CD4-positive, CD25-positive, alpha-beta regulatory T cell (primary cell): ENCODE results near the gene KRTAP22-1. TPM values are rescaled to one million over a fixed set of nuclear protein-coding genes. Genes with fewer than 3 reads are reported as not detected.

Source experiments
- ATAC-seq, 2 donors: fragments of 150-1000 bp; cut with Tn5 transposase; one replicate each; pipeline ENCODE4 v1.10.0; 2021; ENCODE audit warnings: low read depth in 2 of 2, moderate number of reproducible peaks in 2 of 2, moderate library complexity in 1 of 2
- DNase-seq, 3 donors: peaks; one replicate each; pipeline versions ENCODE4 v3.0.0 to v3.0.0-alpha.2; 2012 to 2022; ENCODE audit warnings: mixed read lengths in 1 of 3
- H3K27ac ChIP-seq: one replicate; pipeline ENCODE4 v1.7.0; 2013; ENCODE audit warnings: mild to moderate bottlenecking, low read length; ENCODE audit not compliant: insufficient read depth, poor library complexity, severe bottlenecking
- H3K27me3 ChIP-seq: one replicate; pipeline ENCODE4 v1.7.0; 2013; ENCODE audit warnings: low read length; ENCODE audit not compliant: control insufficient read depth, insufficient read depth
- H3K36me3 ChIP-seq: one replicate; pipeline ENCODE4 v1.7.0; 2013; ENCODE audit warnings: mild to moderate bottlenecking, low read length, moderate library complexity; ENCODE audit not compliant: control insufficient read depth, insufficient read depth
- H3K4me1 ChIP-seq: 2 replicates; pipeline ENCODE4 v1.7.0; 2013; ENCODE audit warnings: mild to moderate bottlenecking, low read length; ENCODE audit not compliant: insufficient read depth, control insufficient read depth, poor library complexity, severe bottlenecking
- H3K4me3 ChIP-seq: one replicate; pipeline ENCODE4 v1.7.0; 2013; ENCODE audit warnings: low read depth, mild to moderate bottlenecking, low read length, moderate library complexity
- H3K9me3 ChIP-seq, 2 experiments: 1 replicate in 1 of 2; 2 replicates in 1 of 2; pipeline ENCODE4 v1.7.0; 2013; ENCODE audit warnings: low read length in 2 of 2, mild to moderate bottlenecking in 1 of 2, moderate library complexity in 1 of 2; ENCODE audit not compliant: control insufficient read depth in 2 of 2
- H3K27ac Mint-ChIP-seq, 3 donors: one replicate each; pipeline ENCODE4 v1.8.0; 2020 to 2022; ENCODE audit warnings: mild to moderate bottlenecking in 3 of 3, mixed read lengths in 3 of 3, moderate library complexity in 2 of 3
- H3K27me3 Mint-ChIP-seq: one replicate; pipeline ENCODE4 v1.8.0; 2022; ENCODE audit warnings: mild to moderate bottlenecking, mixed read lengths
- H3K36me3 Mint-ChIP-seq: one replicate; pipeline ENCODE4 v1.8.0; 2020; ENCODE audit warnings: mixed read lengths
- H3K4me1 Mint-ChIP-seq, 4 donors: one replicate each; pipeline ENCODE4 v1.8.0; 2020 to 2022; ENCODE audit warnings: mixed read lengths in 4 of 4, mild to moderate bottlenecking in 1 of 4
- H3K4me3 Mint-ChIP-seq, 4 donors: one replicate each; pipeline ENCODE4 v1.8.0; 2020 to 2022; ENCODE audit warnings: mild to moderate bottlenecking in 4 of 4, mixed read lengths in 4 of 4, moderate library complexity in 3 of 4
- H3K9me3 Mint-ChIP-seq, 7 donors: one replicate each; pipeline ENCODE4 v1.8.0; 2020 to 2022; ENCODE audit warnings: mixed read lengths in 7 of 7, mild to moderate bottlenecking in 3 of 7, moderate library complexity in 2 of 7
- polyA plus RNA-seq, 4 donors: library from polyadenylated mRNA; unstranded; fragments of 300-500 nt; fragmentation: Illumina TruSeq; gene quantifications; one replicate each; pipeline ENCODE4 v1.2.3, GENCODE V29; 2021
- total RNA-seq: library from RNA; stranded (reverse); gene quantifications from one replicate; pipeline ENCODE4 v1.2.3, GENCODE V29; 2022

The KRTAP22-1 gene
- total and polyA plus RNA-seq, 5 donors from 2014 or later = not detected

DNA sequence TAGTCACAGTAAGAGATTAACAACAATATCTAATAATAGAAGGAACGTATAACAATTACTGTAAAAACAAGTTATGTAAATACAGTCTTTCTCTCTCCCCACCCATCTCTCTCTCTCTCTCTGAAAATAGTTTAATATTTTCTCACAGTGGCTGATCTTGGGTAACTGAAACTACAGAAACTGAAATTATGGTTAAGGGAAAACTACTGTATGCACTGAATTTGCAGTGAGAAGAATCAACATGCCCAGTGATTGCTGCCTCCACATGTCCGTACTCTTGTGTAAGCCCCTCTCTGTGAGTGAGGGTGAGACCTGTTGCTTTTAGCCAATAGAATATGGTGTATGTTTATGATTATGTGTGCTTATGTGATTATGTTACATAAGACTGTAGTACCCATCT is 11.2 kb downstream of the KRTAP22-1 start:
- Mint-ChIP-seq H3K4me1 (no peaks in the 10 kb centered on the region), H3K9me3 (peaks cover 0 to 7% (median 2%) of the 10 kb centered on the region in 7 donors), H3K27ac (no peak overlapping the region), H3K4me3 (no peak overlapping the region), H3K36me3 (no peaks in the 10 kb centered on the region), H3K27me3 (no peaks in the 10 kb centered on the region)
- no peaks in the 10 kb centered on the region for H3K9me3 ChIP-seq
- H3K4me3 ChIP-seq = no peak overlapping the region
- no peaks in the 10 kb centered on the region for H3K36me3 ChIP-seq
- ATAC-seq (no peak), DNase-seq (no peak)
- no peak overlapping the region for H3K27ac ChIP-seq
- no peaks in the 10 kb centered on the region for H3K4me1 ChIP-seq
- no peaks in the 10 kb centered on the region for H3K27me3 ChIP-seq

DNA sequence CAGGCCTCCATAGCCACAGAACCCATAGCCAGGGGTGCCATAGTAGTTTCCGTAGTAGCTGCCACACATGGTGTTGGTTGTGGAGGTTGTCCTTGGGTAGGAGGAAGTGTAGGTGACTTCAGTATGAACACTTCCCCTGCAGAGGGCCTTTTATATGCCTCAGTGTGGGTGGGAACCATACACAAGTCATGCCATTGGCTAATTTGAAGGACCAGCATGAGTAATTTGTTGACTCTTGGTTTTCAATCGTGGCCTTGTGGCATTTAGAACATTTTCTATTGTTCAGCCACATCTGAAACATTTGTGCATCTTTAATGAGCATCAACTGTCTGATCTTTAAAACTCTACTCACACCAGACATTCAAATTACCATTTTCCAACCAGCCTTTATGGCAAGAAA is 12.9 kb downstream of the KRTAP22-1 start, which contains the start of gene KRTAP6-1:
KRTAP6-1 (minus strand) TSS at position 95 of the 400 bp plus-strand sequence; CDS start at position 69, 26 bp downstream.
- Mint-ChIP-seq H3K27me3 (no peaks in the 10 kb centered on the region), H3K4me1 (no peaks in the 10 kb centered on the region), H3K4me3 (no peak within 1 kb of the TSS), H3K27ac (no peak within 1 kb of the TSS), H3K36me3 (no peaks in the 10 kb centered on the region), H3K9me3 (peaks cover 0 to 7% (median 1%) of the 10 kb centered on the region in 7 donors)
- H3K27ac ChIP-seq = no peak within 1 kb of the TSS
- H3K9me3 ChIP-seq = no peaks in the 10 kb centered on the region
- no peaks in the 10 kb centered on the region for H3K36me3 ChIP-seq
- H3K4me3 ChIP-seq = no peak within 1 kb of the TSS
- ATAC-seq (no peak), DNase-seq (no peak)
- no peaks in the 10 kb centered on the region for H3K27me3 ChIP-seq
- H3K4me1 ChIP-seq = no peaks in the 10 kb centered on the region

DNA sequence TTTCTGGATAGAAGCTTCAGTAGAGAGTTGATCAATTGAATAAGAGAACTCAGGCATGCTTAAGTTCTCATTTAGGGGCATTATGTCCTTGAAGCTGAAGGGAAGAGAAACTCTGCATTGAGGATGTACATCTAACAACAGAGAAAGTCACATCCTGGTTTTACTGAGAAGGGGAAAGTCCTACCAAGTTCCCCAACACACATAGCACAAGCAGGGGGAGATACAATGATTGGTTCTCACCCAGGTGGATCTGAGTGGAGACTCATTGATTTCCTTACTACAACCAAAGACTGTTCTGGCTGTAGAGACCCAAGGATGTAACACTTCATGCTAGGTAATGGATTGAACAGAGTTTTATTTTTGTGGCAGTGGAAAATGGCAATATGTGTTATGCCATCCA is 14.3 kb downstream of the KRTAP22-1 start:
- Histone ChIP-seq H3K9me3 (no peaks in the 10 kb centered on the region), H3K36me3 (no peaks in the 10 kb centered on the region), H3K4me1 (no peaks in the 10 kb centered on the region), H3K27me3 (no peaks in the 10 kb centered on the region), H3K27ac (no peak overlapping the region), H3K4me3 (no peak overlapping the region)
- H3K9me3 Mint-ChIP-seq = peaks cover 0 to 7% (median 0%) of the 10 kb centered on the region in 7 donors
- ATAC-seq = no peak
- peak overlapping the region in 1 of 4 donors; percentile 33 for H3K4me3 Mint-ChIP-seq
- no peak for DNase-seq
- H3K27me3 Mint-ChIP-seq = no peaks in the 10 kb centered on the region
- H3K4me1 Mint-ChIP-seq = no peaks in the 10 kb centered on the region
- H3K27ac Mint-ChIP-seq = no peak overlapping the region
- no peaks in the 10 kb centered on the region for H3K36me3 Mint-ChIP-seq

GRCh38 chr21:30616125-30616524 is 15.2 kb downstream of the KRTAP22-1 start, which contains the start of gene KRTAP20-1:
Gene KRTAP20-1 (plus strand): TSS chr21:30616425. CDS start chr21:30616455, 30 bp downstream.
- H3K27me3 Mint-ChIP-seq = no peaks in the 10 kb centered on the region
- H3K36me3 ChIP-seq = no peaks in the 10 kb centered on the region
- H3K36me3 Mint-ChIP-seq = no peaks in the 10 kb centered on the region
- H3K4me3 Mint-ChIP-seq = no peak within 1 kb of the TSS
- peaks cover 0 to 5% (median 0%) of the 10 kb centered on the region in 7 donors for H3K9me3 Mint-ChIP-seq
- ATAC-seq (no peak), DNase-seq (no peak)
- no peaks in the 10 kb centered on the region for H3K4me1 ChIP-seq
- no peak within 1 kb of the TSS for H3K27ac Mint-ChIP-seq
- no peak within 1 kb of the TSS for H3K27ac ChIP-seq
- no peaks in the 10 kb centered on the region for H3K27me3 ChIP-seq
- no peak within 1 kb of the TSS for H3K4me3 ChIP-seq
- H3K4me1 Mint-ChIP-seq = no peaks in the 10 kb centered on the region
- H3K9me3 ChIP-seq = no peaks in the 10 kb centered on the region

DNA sequence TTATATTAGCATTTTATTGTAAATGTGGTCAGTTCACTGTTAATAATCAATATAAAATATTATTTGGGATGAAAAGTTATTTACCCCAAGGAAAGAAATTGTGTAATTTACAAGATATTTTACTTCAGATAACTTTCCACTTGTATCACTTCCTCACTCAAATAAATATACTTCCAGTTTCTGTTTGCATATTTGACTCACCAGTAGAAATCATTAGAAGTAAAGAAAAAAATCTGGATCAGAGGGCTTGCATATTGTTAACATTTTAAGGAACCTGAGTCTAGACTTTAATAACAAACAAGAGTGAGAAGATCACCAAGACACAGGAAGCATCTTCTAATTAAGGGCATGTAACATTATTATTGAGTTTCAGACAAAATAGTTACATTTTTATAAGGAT is 19.2 kb downstream of the KRTAP22-1 start:
- DNase-seq (no peak), ATAC-seq (no peak)
- Mint-ChIP-seq H3K27me3 (no peaks in the 10 kb centered on the region), H3K4me3 (no peak overlapping the region), H3K9me3 (peaks cover 0 to 4% (median 3%) of the 10 kb centered on the region in 7 donors), H3K36me3 (no peaks in the 10 kb centered on the region), H3K27ac (no peak overlapping the region), H3K4me1 (no peaks in the 10 kb centered on the region)
- Histone ChIP-seq H3K27ac (no peak overlapping the region), H3K4me1 (no peaks in the 10 kb centered on the region), H3K9me3 (no peaks in the 10 kb centered on the region), H3K27me3 (no peaks in the 10 kb centered on the region), H3K36me3 (no peaks in the 10 kb centered on the region), H3K4me3 (no peak overlapping the region)

GRCh38 chr21:30620522-30620921 is 19.6 kb downstream of the KRTAP22-1 start, which contains the start of gene KRTAP20-4:
Gene KRTAP20-4 (plus strand): TSS chr21:30620627.
- no peaks in the 10 kb centered on the region for H3K4me1 ChIP-seq
- no peak within 1 kb of the TSS for H3K4me3 ChIP-seq
- H3K9me3 Mint-ChIP-seq = peaks cover 0 to 4% (median 3%) of the 10 kb centered on the region in 7 donors
- no peak within 1 kb of the TSS for H3K4me3 Mint-ChIP-seq
- DNase-seq (no peak), ATAC-seq (no peak)
- no peaks in the 10 kb centered on the region for H3K36me3 Mint-ChIP-seq
- H3K27me3 Mint-ChIP-seq = no peaks in the 10 kb centered on the region
- H3K27ac ChIP-seq = no peak within 1 kb of the TSS
- no peaks in the 10 kb centered on the region for H3K27me3 ChIP-seq
- no peaks in the 10 kb centered on the region for H3K9me3 ChIP-seq
- H3K36me3 ChIP-seq = no peaks in the 10 kb centered on the region
- H3K4me1 Mint-ChIP-seq = no peaks in the 10 kb centered on the region
- H3K27ac Mint-ChIP-seq = no peak within 1 kb of the TSS

- Histone ChIP-seq H3K9me3 (no peaks in the 10 kb centered on the region), H3K27me3 (no peaks in the 10 kb centered on the region), H3K4me3 (no peak overlapping the region), H3K27ac (no peak overlapping the region), H3K4me1 (no peaks in the 10 kb centered on the region), H3K36me3 (no peaks in the 10 kb centered on the region)
- no peak overlapping the region for H3K4me3 Mint-ChIP-seq
- H3K27ac Mint-ChIP-seq = no peak overlapping the region
- no peaks in the 10 kb centered on the region for H3K36me3 Mint-ChIP-seq
- DNase-seq (no peak), ATAC-seq (no peak)
- peaks cover 0 to 4% (median 3%) of the 10 kb centered on the region in 7 donors for H3K9me3 Mint-ChIP-seq
- H3K27me3 Mint-ChIP-seq = no peaks in the 10 kb centered on the region
- no peaks in the 10 kb centered on the region for H3K4me1 Mint-ChIP-seq
Observed at GRCh38 chr21:30623362-30623761, 22.5 kb downstream of the KRTAP22-1 start.

DNA sequence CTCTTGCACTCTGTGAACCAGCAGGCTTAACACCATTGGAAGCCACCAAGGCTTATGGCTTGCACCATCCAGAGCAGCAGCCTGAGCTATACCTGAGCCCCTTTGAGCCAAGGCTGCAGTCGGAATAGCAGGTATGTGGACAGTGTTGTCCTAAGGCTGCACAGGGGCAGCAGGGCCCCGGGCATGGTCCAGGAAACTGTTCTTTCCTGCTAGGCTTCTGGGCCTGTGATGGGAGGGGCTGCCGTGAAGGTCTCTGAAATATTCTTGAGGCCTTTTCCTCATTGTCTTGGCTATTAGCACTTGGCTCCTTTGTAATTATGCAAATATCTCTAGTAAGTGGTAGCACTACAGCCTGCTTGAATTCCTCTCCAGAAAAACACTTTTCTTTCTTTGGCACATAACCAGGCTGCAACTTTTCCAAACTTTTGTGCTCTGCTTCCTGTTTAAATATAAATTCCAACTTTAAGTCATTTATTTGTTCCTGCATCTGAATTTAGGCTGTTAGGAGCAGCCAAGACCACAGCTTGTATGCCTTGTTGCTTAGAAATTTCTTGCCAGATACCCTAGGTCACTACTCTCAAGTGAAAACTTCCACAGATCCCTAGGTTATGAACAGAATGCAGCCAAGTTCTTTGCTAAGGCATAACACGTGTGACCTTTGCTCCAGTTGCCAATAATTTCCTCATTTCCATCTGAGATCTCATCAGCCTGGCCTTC is 24.7 kb downstream of the KRTAP22-1 start:
- no peak overlapping the region for H3K4me3 Mint-ChIP-seq
- DNase-seq (no peak), ATAC-seq (no peak)
- H3K9me3 Mint-ChIP-seq = peaks cover 0 to 4% (median 3%) of the 10 kb centered on the region in 7 donors
- H3K27ac Mint-ChIP-seq = no peak overlapping the region
- no peaks in the 10 kb centered on the region for H3K36me3 Mint-ChIP-seq
- H3K4me1 Mint-ChIP-seq = no peaks in the 10 kb centered on the region
- H3K4me3 ChIP-seq = no peak overlapping the region
- no peaks in the 10 kb centered on the region for H3K27me3 Mint-ChIP-seq
- H3K4me1 ChIP-seq = no peaks in the 10 kb centered on the region
- H3K27me3 ChIP-seq = no peaks in the 10 kb centered on the region
- H3K36me3 ChIP-seq = no peaks in the 10 kb centered on the region
- no peaks in the 10 kb centered on the region for H3K9me3 ChIP-seq
- H3K27ac ChIP-seq = no peak overlapping the region
